Measurements from ENCODE around the gene CSF3R. TPM values are rescaled to one million over a fixed set of nuclear protein-coding genes. Genes with fewer than 3 reads are reported as not detected.

CSF3R gene
- total and polyA plus RNA-seq, 9 donors: 1.3 to 5.3 (median 3.1) TPM

DNA sequence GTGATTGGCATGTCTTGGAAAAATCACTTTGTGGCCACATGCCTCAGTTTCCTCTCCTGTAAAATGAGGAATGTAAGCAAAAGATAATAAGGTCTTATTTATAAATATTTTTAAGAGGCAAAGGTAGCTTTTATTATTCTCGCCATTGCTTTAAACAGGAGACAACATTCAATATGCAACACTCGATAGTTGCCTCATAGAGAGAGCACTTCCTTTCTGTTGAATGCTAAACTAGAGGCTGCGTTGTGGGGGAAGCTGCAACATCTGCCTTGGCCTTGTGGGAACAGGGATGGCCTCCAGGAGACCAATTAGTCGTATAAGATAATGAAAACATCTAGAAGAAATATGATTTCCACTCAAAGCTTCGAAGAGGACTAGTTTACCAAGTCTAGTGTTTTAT is 36.0 kb downstream of the CSF3R start:
- no peak overlapping the region for H3K4me3 ChIP-seq (ENCODE audit: low read length)
- WGBS (ENCODE audit: insufficient coverage): no CpG with 5 or more reads among the region's 5 CpGs
- H3K4me1 ChIP-seq (ENCODE audit: control insufficient read depth, insufficient read depth, low read length): peaks cover 10% of the 10 kb centered on the region
- DNase-seq: no peak
- no peaks in the 10 kb centered on the region for H3K27me3 ChIP-seq (ENCODE audit: control insufficient read depth, insufficient read depth, low read length)
- H3K27ac ChIP-seq (ENCODE audit: low read length): no peak overlapping the region
- H3K36me3 ChIP-seq (ENCODE audit: control insufficient read depth, insufficient read depth, low read length): no peaks in the 10 kb centered on the region
- no peaks in the 10 kb centered on the region for H3K9me3 ChIP-seq (replicated peaks; ENCODE audit: control insufficient read depth, low read depth, low read length)

DNA sequence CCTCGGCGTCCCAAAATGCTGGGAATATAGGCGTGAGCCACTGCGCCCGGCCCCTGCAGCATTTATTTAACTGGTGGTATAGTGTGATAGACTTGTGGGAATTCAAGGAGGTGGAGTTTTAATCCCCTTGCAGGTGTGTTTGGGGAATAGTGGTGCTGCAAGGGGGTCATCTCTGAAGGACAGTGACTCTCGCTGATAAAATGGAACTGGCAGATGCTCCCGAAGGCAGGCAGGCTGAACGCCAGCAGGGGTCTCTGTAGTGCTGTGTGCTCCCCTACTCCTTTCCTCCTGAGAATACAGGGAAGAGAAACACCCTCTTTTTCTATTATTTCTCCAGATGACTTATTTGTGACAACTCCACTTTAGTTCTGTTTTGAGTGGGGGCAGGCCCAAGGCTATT is 36.4 kb downstream of the CSF3R start:
- DNase-seq: peak; percentile 42
- Histone ChIP-seq H3K9me3 (replicated peaks; ENCODE audit: control insufficient read depth, low read depth, low read length) (no peaks in the 10 kb centered on the region), H3K4me1 (ENCODE audit: control insufficient read depth, insufficient read depth, low read length) (peaks cover 9% of the 10 kb centered on the region), H3K27me3 (ENCODE audit: control insufficient read depth, insufficient read depth, low read length) (no peaks in the 10 kb centered on the region), H3K27ac (ENCODE audit: low read length) (no peak overlapping the region), H3K4me3 (ENCODE audit: low read length) (no peak overlapping the region), H3K36me3 (ENCODE audit: control insufficient read depth, insufficient read depth, low read length) (no peaks in the 10 kb centered on the region)
- WGBS (ENCODE audit: insufficient coverage): 79% methylated on average over 5 of the region's 8 CpGs

DNA sequence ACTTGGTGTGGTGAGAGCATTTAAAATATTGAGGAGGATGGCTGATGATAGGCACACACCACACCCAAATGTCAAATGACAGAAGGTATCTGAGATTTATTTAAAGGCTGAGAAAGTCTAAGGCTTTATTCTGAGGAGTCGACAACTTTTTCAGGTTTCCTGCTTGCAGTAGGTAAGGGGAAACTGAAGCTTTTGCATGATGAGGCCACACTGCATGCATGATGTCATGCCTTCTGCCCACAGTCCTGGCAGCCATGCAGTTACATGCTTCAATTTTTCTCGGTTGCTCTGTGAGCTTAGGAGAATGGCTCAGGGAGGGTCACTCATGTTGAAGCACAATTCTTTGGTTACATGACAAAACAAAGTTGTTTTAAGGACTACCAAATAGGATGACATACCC is 39.4 kb downstream of the CSF3R start:
- 100% methylated on average over 1 of the region's 2 CpGs for WGBS (ENCODE audit: insufficient coverage)
- no peak for DNase-seq
- no peak overlapping the region for H3K27ac ChIP-seq (ENCODE audit: low read length)

DNA sequence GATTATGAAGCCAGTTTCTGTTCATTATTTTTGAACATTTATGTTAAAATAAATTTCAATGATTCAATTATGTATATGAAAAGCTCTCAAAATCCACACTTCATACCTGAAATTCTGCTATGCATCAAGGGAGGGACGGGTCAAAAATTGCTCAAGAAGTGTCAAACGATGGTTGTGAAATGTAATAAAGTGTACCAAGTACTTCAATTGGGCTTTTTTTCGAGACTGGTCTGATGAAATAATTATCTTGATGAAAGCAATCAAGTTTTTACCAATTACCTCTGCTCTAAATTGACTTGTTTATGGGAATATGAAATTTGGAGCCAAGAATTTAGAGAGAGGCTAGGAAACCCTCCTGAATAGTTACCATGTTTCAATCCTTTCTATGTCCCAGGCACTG is 40.4 kb downstream of the CSF3R start:
- no peaks in the 10 kb centered on the region for H3K4me1 ChIP-seq (ENCODE audit: control insufficient read depth, insufficient read depth, low read length)
- WGBS (ENCODE audit: insufficient coverage): no CpG with 5 or more reads among the region's 3 CpGs
- no peak overlapping the region for H3K4me3 ChIP-seq (ENCODE audit: low read length)
- H3K9me3 ChIP-seq (replicated peaks; ENCODE audit: control insufficient read depth, low read depth, low read length): no peaks in the 10 kb centered on the region
- DNase-seq: no peak
- H3K27ac ChIP-seq (ENCODE audit: low read length): no peak overlapping the region
- H3K27me3 ChIP-seq (ENCODE audit: control insufficient read depth, insufficient read depth, low read length): no peaks in the 10 kb centered on the region
- peaks cover 5% of the 10 kb centered on the region for H3K36me3 ChIP-seq (ENCODE audit: control insufficient read depth, insufficient read depth, low read length)

More for the DNA sequence above, 39.4 kb downstream of the CSF3R start:
- H3K27me3 ChIP-seq (ENCODE audit: control insufficient read depth, insufficient read depth, low read length): no peaks in the 10 kb centered on the region
- H3K4me3 ChIP-seq (ENCODE audit: low read length): no peak overlapping the region
- no peaks in the 10 kb centered on the region for H3K4me1 ChIP-seq (ENCODE audit: control insufficient read depth, insufficient read depth, low read length)
- H3K36me3 ChIP-seq (ENCODE audit: control insufficient read depth, insufficient read depth, low read length): peaks cover 5% of the 10 kb centered on the region
- H3K9me3 ChIP-seq (replicated peaks; ENCODE audit: control insufficient read depth, low read depth, low read length): no peaks in the 10 kb centered on the region

DNA sequence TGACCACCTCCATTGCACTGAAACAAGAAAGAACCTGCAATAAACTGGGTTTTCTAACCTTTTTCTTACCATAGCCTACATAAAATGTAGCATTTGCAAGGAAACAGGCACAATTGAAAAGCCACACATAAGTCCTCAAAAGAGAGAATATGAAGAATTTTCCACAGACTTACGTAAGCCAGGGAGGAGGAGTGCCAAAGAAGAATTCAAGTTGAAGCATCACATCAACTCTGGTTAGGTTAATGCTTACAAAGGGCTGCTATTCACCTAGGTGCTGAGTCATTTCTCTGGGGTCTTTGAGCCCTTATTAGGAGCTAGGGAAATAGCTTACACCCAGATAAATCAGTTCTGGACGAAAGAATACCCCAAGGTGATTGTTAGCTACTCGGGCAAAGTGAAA is 42.1 kb downstream of the CSF3R start:
- no peaks in the 10 kb centered on the region for H3K27me3 ChIP-seq (ENCODE audit: control insufficient read depth, insufficient read depth, low read length)
- no peak overlapping the region for H3K27ac ChIP-seq (ENCODE audit: low read length)
- no peak overlapping the region for H3K4me3 ChIP-seq (ENCODE audit: low read length)
- WGBS (ENCODE audit: insufficient coverage): 81% methylated on average over 3 of the region's 3 CpGs
- no peaks in the 10 kb centered on the region for H3K9me3 ChIP-seq (replicated peaks; ENCODE audit: control insufficient read depth, low read depth, low read length)
- peaks cover 7% of the 10 kb centered on the region for H3K36me3 ChIP-seq (ENCODE audit: control insufficient read depth, insufficient read depth, low read length)
- peak; percentile 57 for DNase-seq
- no peaks in the 10 kb centered on the region for H3K4me1 ChIP-seq (ENCODE audit: control insufficient read depth, insufficient read depth, low read length)

DNA sequence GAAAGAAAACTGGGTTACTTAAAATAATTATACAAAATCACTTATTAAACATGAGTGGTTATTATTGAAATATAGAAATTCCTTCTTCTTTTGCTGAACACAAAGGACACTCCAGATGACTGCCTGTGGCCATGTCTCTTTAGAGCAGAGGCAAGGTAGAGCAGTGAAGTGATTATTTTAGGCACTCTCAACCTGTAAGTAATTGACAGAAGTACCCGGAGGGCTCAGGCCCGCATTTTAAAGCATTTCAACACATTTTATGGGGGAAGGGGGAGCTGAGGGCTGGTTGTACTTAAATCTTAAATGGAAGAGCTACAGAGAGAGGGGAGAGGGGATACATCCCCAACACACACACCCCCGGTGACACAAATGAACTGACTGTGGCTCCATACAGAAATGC is 42.7 kb downstream of the CSF3R start:
- no peaks in the 10 kb centered on the region for H3K27me3 ChIP-seq (ENCODE audit: control insufficient read depth, insufficient read depth, low read length)
- no peak overlapping the region for H3K27ac ChIP-seq (ENCODE audit: low read length)

DNA sequence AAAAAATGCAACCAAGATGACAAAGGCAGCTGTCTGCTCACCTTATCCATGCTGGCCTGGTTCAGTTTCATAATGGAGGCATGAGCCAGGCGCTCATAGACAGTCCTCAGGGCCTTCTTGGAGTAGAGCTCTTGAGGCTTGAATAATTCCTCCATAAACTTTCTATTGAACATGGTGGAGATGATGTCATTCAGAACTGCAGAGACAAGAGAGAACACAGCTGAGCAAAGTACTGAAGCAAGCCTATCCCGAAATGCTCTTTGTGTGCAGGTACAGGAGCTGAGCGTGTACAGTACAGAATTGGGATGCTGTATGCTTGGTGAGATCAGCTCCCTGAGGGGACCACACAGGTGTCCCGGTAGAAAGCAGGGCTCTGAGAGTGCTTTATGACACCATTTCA is 44.0 kb downstream of the CSF3R start:
- peaks cover 9% of the 10 kb centered on the region for H3K36me3 ChIP-seq (ENCODE audit: control insufficient read depth, insufficient read depth, low read length)
- H3K27ac ChIP-seq (ENCODE audit: low read length): no peak overlapping the region
- H3K4me3 ChIP-seq (ENCODE audit: low read length): no peak overlapping the region
- no peaks in the 10 kb centered on the region for H3K4me1 ChIP-seq (ENCODE audit: control insufficient read depth, insufficient read depth, low read length)
- WGBS (ENCODE audit: insufficient coverage): 80% methylated on average over 3 of the region's 4 CpGs
- no peaks in the 10 kb centered on the region for H3K9me3 ChIP-seq (replicated peaks; ENCODE audit: control insufficient read depth, low read depth, low read length)
- no peak for DNase-seq
- H3K27me3 ChIP-seq (ENCODE audit: control insufficient read depth, insufficient read depth, low read length): no peaks in the 10 kb centered on the region

More for the DNA sequence above, 42.7 kb downstream of the CSF3R start:
- Histone ChIP-seq H3K4me3 (ENCODE audit: low read length) (no peak overlapping the region), H3K36me3 (ENCODE audit: control insufficient read depth, insufficient read depth, low read length) (peaks cover 7% of the 10 kb centered on the region), H3K4me1 (ENCODE audit: control insufficient read depth, insufficient read depth, low read length) (no peaks in the 10 kb centered on the region), H3K9me3 (replicated peaks; ENCODE audit: control insufficient read depth, low read depth, low read length) (no peaks in the 10 kb centered on the region)
- WGBS (ENCODE audit: insufficient coverage): no CpG with 5 or more reads among the region's 3 CpGs
- DNase-seq: no peak

DNA sequence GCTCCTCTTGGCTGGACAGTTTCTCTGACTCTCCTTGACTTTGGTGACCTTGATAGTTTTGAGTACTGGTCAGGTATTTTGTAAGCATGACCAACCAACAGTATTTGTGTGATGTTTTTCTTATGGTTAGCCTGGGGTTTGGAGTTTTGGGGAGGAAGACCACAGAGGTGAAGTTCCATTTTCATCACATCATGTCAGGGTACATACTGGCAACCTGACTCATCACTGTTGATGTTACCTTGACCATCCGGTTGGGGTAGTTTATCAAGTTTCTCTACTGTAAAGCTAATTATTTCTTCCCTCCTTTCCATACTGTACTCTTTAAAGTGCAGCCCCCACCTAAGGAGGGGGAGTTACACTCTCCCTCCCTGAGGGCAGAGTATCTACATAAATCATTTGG is 45.9 kb downstream of the CSF3R start:
- peaks cover 18% of the 10 kb centered on the region for H3K36me3 ChIP-seq (ENCODE audit: control insufficient read depth, insufficient read depth, low read length)
- H3K4me3 ChIP-seq (ENCODE audit: low read length): no peak overlapping the region
- no peaks in the 10 kb centered on the region for H3K27me3 ChIP-seq (ENCODE audit: control insufficient read depth, insufficient read depth, low read length)
- H3K4me1 ChIP-seq (ENCODE audit: control insufficient read depth, insufficient read depth, low read length): no peaks in the 10 kb centered on the region
- WGBS (ENCODE audit: insufficient coverage): no CpG with 5 or more reads among the region's 1 CpG
- no peak for DNase-seq
- H3K27ac ChIP-seq (ENCODE audit: low read length): no peak overlapping the region
- no peaks in the 10 kb centered on the region for H3K9me3 ChIP-seq (replicated peaks; ENCODE audit: control insufficient read depth, low read depth, low read length)

DNA sequence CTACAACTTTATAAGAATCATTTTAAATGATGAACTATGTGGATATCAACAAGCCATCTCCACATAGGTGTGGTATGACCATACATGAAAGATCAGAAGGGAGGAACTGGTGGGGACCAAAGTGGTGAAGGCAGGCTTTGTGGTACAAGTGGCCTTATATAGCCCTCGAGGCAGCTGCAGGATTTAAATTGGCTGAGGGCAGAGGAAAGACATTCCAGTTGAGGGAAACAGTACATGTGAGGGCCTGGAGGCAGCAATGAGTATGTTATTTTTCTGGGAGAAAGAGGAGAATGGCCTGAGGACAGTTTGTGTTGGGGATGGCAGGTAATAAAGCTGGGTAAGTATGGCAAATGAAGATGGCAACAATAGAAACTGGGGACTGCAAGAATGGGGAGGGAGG is 49.6 kb downstream of the CSF3R start:
- Histone ChIP-seq H3K9me3 (replicated peaks; ENCODE audit: control insufficient read depth, low read depth, low read length) (no peaks in the 10 kb centered on the region), H3K27me3 (ENCODE audit: control insufficient read depth, insufficient read depth, low read length) (no peaks in the 10 kb centered on the region), H3K36me3 (ENCODE audit: control insufficient read depth, insufficient read depth, low read length) (peaks cover 24% of the 10 kb centered on the region), H3K4me3 (ENCODE audit: low read length) (no peak overlapping the region), H3K4me1 (ENCODE audit: control insufficient read depth, insufficient read depth, low read length) (no peaks in the 10 kb centered on the region), H3K27ac (ENCODE audit: low read length) (no peak overlapping the region)
- DNase-seq: no peak
- WGBS (ENCODE audit: insufficient coverage): 50% methylated on average over 1 of the region's 1 CpG

DNA sequence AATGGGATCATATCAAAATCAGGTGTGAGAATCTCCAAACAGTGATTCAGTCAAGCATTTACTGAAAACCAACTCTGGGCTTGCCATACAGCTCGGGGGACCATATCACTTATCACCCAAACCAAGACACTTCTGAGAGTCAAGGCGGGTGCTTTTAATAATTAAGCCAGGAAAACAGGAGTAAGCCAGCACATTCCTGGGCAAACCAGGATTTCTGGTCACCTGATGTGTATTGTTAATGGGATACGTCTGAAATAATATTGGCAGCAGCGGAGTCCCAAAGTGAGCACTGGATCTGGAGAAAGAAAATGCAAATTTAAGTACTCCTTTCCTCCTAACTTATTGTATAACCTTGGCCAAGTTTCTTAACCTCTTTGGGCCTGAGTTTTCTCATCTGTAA is 50.1 kb downstream of the CSF3R start:
- no peaks in the 10 kb centered on the region for H3K4me1 ChIP-seq (ENCODE audit: control insufficient read depth, insufficient read depth, low read length)
- H3K27ac ChIP-seq (ENCODE audit: low read length): no peak overlapping the region
- no CpG with 5 or more reads among the region's 4 CpGs for WGBS (ENCODE audit: insufficient coverage)
- no peak for DNase-seq
- peaks cover 24% of the 10 kb centered on the region for H3K36me3 ChIP-seq (ENCODE audit: control insufficient read depth, insufficient read depth, low read length)
- no peaks in the 10 kb centered on the region for H3K27me3 ChIP-seq (ENCODE audit: control insufficient read depth, insufficient read depth, low read length)
- no peaks in the 10 kb centered on the region for H3K9me3 ChIP-seq (replicated peaks; ENCODE audit: control insufficient read depth, low read depth, low read length)
- H3K4me3 ChIP-seq (ENCODE audit: low read length): no peak overlapping the region

DNA sequence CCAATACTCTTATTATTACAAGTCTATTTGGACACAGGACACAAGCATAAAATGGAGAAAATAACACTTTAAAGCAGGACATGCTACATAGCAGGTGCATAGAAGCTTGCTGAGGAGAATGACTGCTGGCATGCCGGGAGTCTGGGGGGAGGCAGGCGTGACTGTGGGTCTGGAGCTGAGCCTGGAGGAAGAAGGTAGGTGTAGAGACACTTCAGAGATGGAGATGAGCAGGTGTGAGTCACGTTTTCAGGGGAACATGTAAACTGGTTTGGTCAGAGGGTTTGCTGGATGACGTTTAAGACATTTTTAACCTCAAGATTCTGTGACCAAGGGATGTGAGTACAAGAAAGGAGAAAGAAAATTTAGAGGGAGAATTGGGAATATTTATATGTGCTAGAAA is 56.9 kb downstream of the CSF3R start:
- Histone ChIP-seq H3K9me3 (replicated peaks; ENCODE audit: control insufficient read depth, low read depth, low read length) (no peaks in the 10 kb centered on the region), H3K4me1 (ENCODE audit: control insufficient read depth, insufficient read depth, low read length) (no peaks in the 10 kb centered on the region), H3K36me3 (ENCODE audit: control insufficient read depth, insufficient read depth, low read length) (peaks cover 21% of the 10 kb centered on the region), H3K4me3 (ENCODE audit: low read length) (no peak overlapping the region), H3K27me3 (ENCODE audit: control insufficient read depth, insufficient read depth, low read length) (no peaks in the 10 kb centered on the region), H3K27ac (ENCODE audit: low read length) (no peak overlapping the region)
- DNase-seq: no peak
- WGBS (ENCODE audit: insufficient coverage): 59% methylated on average over 4 of the region's 4 CpGs
